HG02852 (cell line): ENCODE measurements around the gene PPP1R26.
"Not testable (repeated sequence)": the region's sequence is repeated elsewhere in the genome, so short reads cannot be mapped to it uniquely, and the experiment has no call there.

Experiments used
- ATAC-seq: cut with Tn5 transposase; IDR thresholded peaks from one replicate; pipeline ENCODE4 v1.9.1; 2021; ENCODE audit warnings: mild to moderate bottlenecking, moderate library complexity; ENCODE audit not compliant: unreplicated experiment

PPP1R26 gene

DNA sequence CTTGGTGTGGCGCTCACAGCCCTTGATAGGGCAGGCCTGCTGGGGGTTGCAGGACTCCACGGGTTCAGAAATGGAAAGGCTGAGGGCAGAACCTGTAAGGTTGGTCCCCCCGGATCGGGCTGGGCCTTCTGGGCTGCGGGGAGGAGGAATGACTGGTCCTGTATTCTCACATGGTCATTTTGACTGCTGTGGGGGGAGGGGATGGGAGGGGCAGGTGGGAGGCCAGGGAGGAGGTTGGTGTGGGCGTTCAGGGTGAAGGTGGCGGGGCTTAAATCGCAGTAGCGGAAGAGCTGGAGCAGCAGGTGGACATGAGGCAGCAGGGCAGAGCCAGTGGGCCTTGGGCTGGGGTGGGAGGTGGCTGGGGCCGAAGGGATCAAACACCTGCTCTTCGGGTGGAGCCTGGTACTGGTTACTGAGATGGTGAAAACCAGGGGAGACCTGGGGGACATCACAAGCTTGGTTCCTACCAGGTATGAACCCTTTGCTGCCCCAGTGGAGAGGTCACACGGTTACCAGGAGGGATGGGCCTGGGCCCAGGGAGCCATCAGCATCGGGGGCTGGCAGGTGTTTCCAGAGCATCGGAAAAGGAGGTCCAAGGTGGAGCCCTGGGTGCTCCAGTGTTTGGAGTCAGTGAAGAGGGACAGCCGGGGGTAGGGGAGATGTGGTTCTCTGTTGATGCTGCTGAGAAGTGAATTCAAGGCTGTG lies 22.7 kb downstream of the PPP1R26 start:
- no peak for ATAC-seq

DNA sequence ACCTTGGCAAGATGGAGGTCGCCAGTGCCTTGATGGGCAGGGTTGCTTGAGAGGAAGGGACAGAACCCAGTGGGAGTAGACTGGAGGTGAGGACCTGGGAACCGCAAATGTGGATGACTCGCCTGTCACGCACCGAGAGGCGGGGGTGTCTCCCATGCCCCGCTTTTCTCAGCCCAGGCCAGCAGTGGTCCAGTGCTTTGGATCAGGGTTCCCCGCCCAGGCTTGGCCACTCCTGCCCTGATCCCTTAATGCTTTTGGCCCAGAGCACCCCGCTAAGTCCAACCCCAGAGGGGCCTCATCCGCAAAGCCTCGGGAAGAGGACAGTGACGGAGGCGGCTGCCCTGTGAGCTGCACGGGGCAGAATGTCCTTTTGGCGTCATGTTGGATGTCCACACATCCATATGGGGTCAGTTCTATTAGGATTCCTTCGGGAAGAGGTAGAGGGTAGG lies 23.3 kb downstream of the PPP1R26 start:
- ATAC-seq = no peak

DNA sequence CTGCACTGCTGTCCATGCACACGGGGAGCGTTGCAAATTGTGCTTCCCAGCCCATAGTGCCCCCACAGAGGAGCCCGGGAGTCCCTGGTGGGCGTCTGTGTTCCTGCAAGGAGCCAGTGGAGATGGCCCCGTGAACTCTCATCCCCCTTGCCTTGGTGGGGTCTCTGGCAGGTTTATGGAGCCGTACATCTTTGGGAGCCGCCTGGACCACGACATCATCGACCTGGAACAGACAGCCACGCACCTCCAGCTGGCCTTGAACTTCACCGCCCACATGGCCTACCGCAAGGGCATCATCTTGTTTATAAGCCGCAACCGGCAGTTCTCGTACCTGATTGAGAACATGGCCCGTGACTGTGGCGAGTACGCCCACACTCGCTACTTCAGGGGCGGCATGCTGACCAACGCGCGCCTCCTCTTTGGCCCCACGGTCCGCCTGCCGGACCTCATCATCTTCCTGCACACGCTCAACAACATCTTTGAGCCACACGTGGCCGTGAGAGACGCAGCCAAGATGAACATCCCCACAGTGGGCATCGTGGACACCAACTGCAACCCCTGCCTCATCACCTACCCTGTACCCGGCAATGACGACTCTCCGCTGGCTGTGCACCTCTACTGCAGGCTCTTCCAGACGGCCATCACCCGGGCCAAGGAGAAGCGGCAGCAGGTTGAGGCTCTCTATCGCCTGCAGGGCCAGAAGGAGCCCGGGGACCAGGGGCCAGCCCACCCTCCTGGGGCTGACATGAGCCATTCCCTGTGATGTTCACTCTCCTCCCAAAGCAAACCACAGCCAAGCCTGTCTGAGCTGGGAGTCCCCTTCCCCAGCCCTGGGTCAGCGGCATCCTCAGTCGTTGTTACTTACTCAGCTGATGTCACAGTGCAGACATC lies 24.0 kb downstream of the PPP1R26 start:
- ATAC-seq = no peak

DNA sequence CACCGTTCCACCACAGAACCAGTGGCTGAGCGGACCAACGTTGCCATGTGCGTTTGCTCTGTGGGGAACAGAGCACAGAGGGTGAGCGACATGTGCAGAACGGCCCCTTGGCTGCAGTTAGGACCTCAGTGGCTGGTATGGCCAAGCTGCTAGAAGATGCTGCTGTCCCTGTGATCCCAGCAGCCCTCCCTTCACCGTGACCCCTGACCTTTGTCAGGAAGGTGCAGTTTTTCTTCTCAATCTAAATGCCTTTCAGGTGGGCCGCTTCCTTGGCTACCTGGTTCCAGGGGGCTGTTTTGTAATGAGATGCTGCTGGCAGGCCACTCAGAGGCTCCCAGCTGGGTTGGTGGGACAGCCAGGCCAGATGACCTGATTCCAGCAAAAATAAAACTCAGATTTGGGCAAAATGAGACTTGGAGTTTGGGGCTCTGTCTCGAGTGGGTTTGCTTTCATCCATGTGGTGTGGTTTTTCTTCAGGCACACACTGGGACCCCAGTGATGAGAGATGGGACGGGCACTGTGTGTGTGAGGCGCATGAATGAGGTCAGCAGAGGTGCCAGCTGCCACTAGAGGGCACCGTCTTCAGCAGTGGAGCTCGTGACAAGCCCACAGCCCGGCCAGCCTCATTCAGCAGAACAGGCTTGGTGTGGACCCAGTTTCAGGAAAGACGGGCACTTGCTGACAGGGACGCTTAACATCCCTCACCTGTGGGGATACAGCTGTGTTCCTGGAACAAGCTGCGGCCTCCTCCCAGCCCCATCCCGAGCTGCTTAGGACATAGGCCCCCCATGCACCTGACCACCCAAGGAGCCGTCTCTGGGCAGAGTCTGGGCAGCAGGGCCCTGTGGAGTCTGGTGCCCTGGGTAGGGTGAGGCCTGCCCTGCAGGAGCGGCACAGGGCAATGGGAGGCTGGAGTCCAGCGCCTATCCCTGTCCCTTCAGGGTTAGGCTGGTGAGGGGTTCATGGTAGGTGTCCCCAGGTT lies 25.0 kb downstream of the PPP1R26 start:
- ATAC-seq = no peak

DNA sequence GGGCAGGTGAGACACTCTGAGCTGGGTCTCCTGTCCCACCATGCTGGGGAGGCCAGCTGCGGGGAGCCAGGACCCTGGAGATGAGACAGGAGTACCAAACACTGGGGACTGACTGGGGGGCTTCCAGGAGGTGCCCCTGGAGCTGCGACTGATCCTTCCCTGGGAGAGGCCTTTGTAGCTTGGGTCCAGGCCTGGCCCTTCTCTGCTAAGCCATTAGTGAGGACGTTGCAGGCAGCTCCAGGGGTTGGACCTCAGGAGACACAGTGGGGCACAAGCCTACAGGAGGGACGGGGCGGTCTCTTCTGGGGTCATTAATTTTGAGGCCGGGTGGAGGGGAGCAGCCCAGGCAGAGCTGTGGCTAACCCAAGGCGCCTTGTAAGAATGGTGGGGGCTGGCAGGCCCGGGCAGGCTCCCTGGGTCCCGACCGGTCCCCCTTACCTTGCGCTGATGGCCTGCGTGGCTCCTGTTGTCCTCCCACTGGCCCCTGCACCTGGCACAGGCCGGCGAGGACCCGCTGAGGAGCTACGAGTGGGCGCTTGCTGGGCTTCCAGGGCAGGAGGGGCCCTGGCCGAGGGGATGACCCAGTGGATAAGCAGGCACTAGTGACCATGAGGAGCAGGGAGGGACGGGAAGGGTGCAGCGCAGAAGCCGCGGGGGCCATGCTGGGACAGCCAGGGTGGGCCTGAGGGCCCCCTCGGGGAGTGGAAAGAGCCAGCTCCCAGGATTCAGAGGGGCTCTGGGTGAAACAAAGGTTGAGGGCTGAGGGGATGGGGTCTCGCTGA lies 26.0 kb downstream of the PPP1R26 start:
- no peak for ATAC-seq

DNA sequence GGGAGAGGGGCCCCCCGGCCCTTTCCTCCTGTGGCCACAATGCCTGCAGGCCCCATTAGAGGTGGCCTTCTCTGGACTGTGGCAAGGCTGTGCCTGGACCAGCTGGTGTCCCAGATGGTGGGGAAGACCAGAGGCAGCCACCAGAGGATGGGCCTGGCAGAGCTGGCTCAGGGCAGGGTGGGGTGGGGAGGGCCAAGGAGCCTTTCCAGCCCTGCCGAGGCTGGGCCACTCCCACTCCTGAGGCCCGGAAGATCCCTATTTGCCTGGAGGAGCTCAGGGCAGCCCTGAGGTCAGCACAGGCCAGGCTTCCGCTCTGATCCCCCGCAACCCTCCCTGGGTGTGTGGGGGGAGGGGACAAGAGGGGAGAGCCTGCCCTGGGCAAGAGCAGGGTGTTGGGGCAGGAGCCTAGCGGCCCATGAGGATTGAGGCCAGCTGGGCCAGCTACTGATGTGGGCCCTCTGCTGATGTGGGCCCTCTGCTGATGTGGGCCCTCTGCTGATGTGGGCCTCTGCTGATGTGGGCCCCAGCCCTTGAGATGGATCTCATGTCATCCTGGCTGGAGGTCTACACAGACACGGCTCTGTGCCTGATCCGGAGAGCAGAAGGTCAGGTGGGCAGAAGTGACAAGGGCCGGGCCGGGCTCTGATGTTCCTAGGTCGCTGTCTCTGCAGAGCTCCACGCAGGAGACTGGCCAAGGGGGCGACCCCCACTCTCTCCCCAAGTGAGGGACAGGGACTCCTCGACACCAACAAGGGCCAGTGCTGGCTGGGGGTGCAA lies 26.9 kb downstream of the PPP1R26 start:
- ATAC-seq = no peak

DNA sequence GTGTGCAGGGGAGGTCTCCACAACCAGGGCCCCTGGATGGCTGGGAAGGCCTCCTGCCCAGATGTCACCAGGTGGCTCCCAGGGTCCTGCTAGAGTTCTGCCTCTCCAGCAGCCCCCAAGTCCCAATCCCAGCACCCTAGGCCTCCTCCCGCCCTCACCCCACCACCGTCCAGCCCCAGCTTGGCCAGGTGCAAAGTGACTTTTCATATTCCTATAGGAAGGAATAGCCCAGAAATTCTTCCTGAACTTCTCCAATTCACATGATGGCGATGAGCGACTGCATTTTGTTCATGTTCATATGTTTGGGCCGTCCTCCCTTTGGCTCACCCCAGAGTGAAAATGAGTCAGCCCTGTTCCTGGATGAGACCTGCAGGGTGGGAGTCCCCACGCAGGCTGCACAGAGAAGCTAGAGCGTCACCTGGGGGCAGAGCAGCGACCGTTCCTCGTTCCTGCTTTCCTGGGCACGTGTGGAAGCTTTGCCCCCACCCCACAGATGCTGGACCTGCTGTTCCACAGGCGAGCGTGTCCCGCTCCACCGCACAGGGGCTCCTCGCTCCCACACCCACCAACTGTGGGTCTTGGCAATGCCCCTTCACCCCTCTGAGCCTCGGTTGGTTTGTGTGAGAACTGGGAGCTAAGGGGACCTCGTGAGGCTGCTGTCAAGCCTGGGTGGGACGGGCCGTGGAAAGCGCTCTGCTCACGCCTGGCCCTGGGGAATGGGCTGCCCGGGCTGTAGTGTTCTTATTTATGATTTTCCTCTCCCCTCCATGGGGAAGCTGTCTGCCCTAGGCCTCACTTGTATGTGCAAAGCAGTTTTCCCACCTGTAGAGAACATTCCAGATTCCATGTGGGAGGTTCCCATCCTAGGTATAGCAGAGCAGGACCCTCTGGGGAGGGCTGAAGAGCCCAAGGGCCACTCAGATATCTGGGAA lies 27.8 kb downstream of the PPP1R26 start:
- no peak for ATAC-seq

DNA sequence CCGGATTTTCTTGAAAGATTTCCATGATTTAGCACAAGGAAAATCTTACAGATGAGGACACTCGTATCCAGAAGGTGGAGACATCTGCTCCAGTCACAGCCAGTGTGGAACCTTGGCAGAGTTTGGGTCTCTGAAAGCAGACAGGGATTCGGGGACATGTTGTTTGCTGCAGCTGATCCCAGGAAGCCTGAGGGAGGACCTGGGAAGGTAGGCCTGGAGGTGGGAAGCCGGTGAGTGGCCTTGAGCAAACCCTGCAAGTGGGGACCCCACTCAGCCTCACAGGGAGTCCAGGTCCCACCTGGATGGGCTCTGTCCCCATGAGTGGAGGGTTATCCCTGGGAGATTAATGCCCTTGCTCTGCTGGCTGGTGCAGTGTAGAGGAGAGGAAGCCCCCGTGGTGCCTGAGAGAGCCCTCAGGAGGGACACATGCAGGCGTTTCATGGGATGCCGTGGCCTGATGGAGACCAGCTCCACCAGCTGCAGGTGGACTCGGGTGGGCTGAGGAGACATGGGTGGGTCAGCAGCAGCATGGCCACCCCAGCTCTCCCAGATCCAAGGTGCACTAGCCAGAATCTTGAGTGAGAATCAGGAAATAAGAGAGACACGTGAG lies 28.7 kb downstream of the PPP1R26 start:
- no peak for ATAC-seq

DNA sequence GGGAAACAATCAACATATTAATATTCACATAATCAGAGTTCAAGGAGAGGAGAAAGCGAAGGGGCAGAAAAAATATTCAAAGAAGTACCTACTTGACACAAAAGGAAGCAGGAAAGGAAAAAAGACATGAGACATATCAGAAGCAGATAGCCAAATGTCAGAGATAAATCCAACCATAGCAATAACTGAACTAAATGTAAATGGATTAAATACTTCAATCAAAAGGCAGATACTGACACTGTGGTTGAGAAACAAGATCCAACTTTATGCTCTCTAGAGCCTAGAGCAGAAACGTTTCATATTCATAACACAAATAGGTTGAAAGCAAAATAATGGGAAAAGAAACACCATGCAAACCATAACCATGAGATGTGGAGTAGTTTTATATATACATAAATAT lies 29.9 kb downstream of the PPP1R26 start:
- ATAC-seq = no peak

DNA sequence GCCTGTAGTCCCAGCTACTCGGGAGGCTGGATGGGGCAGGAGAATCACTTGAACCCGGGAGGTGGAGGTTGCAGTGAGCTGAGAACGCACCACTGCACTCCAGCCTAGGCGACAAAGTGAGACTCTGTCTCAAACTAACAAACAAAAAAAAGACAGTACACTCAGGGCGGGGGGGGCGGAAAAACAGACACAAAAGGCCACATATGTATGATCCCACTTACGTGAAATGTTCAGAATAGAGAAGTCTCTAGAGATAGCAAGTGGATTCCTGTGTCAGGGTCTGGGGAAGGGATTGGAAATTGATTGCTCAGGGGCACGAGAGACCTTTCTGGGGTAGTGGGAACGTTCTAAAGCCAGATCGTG lies 32.6 kb downstream of the PPP1R26 start:
- no peak for ATAC-seq

DNA sequence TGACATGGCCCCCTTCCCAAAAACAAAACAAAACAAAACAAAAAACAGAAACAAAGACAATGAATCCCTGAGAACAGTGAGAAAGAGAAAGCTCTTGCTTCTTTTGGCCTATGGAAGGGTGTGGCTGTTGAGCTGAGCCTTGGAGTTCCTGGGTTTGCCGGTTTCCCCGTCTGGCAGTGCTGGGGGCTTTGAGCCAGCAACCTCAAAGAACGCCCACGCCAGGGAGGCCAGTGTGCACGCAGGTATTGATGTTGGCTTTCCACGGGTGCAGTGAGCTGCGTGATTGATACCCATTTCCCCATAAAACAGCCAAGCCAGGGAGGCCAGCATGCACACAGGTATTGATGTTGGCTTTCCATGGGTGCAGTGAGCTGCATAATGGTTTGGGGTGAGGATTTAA lies 33.3 kb downstream of the PPP1R26 start:
- no peak for ATAC-seq

DNA sequence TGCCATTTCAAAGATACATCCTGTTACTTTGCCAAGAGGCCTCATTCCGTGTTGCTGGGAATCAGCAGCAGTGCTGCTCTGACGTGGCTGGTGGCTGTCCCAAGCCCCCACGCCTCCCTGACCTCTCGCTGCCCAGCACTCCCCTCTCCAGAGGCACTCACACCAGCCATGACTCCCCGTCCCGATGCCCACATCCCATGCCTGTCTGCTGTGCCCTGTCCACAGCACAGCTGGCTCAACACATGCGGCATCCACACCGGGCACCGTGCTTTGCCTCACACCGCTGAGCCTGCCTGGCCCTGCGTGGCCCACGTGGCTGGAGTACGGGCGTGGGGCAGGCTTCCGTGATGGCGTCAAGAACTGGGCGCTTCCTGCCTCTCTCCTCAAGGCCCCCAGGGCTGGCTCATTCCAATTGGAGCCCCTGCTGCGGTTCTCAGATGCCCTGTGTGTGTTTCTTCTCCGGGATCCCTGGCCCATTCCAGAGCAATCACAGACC lies 33.8 kb downstream of the PPP1R26 start:
- no peak for ATAC-seq

DNA sequence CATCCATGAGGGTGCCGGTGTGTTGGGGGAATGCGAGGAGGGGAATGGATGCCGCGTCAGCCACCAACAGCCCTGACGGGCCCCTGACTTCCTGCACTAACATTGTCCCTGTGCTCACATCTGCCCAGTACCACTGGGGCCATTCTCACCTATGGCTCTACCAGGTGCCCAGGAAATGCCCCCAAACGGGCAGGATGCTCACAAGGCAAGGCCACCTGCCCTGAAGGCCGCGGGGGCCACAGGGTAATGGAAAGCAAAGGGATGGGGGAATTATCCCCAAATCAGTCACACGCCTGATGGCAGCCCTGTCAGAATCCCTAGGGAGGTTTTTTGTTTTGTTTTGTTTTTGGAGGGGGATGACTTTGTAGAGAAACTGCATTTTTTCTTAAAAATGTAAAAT lies 34.3 kb downstream of the PPP1R26 start:
- ATAC-seq = not testable (repeated sequence)

DNA sequence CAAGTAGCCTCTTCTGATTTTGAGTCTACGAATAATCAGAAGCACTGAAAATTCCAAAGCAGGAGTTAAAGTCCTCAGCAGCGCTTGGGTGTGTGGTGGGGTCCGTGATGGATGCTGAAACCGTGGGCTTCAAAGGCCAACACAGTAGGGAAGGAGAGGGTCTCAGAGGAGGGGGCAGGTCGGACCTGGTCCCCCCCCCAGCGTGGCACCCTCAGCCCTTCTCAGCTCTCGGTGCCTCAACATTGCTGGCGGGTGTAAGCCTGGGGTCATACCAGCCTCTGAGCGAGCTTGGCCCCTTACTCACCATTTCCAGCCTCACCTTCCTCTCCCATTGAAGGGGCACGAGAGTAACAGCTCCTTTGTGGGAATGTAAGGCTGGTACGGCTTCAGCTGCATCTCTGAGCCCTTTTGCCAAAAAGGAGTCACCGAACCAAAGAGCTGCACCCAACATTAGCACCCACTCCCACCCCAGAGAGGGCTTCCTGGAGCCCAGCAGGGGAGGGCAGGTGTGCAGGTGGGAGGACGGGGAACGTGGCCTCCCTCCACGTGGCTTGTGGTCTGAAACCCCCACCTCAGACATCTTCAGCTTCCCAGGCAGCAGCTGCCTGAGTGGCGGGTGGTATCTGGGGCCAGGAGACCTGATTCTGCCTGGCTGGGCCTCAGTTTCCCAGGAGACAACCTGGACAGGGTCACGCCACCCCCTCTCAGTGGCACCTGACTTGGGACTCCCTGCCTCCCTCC lies 34.9 kb downstream of the PPP1R26 start:
- ATAC-seq = no peak

DNA sequence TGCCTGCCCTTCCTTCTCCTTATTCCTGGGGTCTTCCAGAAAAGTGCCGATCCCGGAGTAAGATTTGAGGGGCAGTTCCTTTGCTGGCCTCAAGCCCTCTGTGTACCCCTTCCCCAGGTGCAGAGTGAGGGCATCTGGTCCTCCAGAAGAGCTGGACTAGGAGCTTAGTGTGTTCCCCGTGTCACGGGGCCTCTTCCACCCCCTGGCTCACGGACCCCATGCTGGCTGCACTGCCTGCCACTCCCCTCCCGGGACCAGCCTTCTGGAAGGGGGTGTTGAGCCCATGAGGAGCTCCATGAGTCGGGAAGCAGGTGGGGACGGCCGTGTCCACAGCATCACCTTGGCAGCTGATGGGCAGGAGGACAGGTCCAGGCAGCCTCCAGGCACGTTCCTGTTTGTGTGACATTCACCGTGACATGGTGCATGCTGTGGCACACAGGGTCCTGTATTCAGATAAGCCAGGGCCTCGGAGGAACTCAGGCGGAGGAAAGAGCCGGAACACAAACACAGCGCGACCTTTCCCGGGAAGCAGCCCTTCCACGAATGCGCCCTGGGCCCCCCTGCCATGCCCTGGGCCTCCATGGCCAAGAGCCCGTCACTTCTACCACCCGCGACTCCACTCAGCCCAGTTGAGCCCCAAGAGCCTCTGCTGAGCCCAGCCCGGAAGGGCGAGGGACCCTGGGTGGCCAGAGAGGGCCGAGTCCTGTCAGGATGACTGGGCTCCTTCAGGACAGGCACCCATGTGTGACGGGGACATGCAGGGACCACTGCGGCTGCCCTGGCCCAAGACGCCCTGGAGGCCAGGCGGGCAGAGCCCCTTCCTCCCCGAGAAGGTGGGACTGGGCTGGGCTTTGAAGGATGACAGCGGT lies 35.7 kb downstream of the PPP1R26 start:
- no peak for ATAC-seq

DNA sequence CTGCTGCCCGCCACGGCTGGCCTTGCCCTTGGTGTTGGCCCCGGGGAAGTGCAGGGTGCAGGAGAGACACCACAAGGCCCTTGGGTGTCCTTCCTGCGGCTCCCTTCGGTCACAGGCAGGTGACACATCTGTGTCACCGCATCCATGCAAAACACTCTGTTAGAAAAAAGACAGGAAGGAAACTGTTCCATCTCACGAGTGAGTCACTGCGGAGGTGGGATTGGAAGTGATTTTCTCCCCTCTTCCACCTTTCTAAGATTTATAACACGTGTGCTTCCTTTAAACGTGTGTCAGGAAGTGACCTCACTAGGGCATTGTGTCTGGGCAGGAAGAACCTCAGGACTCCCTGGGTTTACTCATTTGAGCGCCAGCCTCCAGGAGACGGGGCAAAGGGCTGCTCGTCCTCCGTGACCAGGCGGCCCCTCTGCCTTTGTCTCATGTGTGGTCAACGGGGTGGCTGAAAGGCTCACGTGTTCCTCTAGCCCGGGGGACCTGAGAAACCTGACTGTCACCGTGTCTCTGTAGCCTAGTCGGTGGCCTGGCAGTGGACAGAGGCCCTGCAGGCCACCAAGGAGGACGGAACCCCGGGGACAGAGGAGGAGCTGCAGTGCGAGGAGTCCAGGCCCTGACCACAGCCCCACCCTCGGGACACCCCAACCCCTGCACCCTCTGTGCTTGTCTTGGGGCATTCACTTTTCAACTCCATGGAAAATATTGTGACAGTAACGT lies 36.7 kb downstream of the PPP1R26 start:
- ATAC-seq = no peak
